NCI-H187 treated with DMSO at 0.1 percent for 48 hours (cell line): ENCODE data around the gene CCAR1.
"Not testable (repeated sequence)": the region's sequence is repeated elsewhere in the genome, so short reads cannot be mapped to it uniquely, and the experiment has no call there.

Source experiments
- DNase-seq: peaks from one replicate; lab custom pipeline; 2025; lab: John Stamatoyannopoulos, UW

Gene CCAR1

DNA sequence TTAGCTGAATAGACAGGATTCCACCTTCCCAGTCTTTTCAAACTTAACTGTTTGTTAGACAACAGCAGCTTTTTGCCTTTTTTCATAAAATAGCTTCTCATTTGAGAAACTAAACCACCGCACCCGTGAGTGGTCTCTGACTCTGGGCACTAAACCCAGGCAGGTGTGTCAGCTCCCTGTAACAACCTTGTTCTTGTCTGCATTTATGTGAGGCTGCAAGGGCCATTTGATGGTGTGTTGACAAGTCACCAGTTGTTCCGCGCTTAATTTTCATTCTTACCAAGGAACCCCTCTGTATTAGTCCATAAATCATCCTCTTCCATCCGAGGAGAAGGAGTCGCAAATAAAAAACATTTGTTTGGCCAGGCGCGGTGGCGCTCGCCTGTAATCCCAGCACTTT is 107.8 kb downstream of the CCAR1 start:
- no peak for DNase-seq

DNA sequence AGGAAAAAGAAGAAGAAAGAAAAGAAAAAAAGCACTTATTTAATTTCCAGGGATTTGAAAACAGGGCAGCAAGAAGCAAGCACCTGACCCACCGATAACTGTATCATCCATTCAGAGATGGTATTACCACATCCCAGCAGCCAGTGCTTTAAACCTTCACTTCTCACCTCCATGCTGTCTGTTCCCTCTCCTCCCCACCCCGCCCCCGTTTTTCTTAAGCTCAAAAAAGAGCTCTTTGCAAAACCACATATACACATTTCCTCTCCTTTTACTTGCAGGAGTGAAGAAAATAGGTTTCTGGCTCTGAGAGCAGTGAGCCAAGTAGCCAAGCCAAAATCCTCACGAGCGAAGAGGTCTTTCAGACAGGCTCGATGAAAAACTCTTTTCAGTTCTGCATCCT is 108.5 kb downstream of the CCAR1 start:
- no peak for DNase-seq

DNA sequence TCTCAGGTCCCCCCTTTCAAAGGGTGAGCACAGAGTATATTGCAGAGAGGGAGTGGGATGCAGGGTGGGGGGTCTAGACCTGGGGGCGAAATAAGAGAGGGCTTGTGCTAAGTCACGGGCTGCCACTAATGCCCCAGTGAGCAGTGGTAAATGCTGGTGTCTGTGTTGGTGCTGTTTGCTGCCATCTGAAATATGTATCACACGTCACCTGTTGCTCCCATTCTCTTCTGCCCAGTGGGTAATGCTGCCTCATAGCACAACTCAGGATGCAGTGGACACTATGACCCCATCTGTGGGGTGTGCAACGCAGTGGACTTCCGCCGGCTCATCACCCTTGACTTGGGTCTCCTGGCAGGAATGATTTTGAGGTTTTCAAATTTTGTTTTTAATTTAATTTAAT is 108.9 kb downstream of the CCAR1 start:
- no peak for DNase-seq

DNA sequence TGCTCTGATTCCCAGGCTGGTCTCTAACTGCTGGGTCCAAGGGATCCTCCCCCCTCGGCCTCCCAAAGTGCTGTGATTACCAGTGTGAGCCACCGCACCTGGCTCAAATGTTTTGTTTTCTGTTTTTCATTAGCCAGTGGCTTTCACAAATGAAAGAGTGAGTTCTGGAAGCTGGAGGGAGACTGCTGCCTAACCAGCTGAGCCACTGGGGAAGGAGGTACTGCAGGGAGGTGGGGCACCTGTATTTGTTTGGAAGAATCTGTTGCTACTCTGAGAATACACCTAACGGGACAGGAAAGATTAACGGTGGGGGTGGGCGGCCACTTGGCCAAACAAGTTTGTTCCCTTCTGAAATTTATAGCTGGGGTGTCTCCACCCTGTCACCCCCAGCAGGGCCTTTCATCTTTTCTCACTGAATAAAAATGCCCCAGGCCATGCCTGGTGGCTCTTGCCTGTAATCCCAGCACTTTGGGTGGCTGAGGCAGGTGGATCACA is 111.0 kb downstream of the CCAR1 start:
- no peak for DNase-seq

DNA sequence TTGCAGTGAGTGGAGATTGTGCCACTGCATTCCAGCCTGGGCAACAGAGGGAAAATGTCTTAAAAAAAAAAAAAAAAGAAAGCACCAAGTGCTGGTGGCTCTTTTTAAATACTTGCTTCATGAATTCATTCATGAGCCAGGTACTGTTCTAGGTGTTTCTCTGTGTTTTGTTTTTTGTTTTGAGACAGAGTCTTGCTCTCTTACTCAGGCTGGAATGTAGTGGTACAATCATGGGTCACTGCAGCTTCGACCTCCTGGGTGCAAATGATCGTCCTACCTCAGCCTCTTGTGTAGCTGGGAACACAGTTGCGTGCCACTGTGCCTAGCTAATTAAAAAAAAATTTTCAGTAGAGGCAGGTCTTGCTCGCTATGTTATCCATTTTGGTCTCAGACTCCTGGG is 111.6 kb downstream of the CCAR1 start:
- DNase-seq, result no peak

DNA sequence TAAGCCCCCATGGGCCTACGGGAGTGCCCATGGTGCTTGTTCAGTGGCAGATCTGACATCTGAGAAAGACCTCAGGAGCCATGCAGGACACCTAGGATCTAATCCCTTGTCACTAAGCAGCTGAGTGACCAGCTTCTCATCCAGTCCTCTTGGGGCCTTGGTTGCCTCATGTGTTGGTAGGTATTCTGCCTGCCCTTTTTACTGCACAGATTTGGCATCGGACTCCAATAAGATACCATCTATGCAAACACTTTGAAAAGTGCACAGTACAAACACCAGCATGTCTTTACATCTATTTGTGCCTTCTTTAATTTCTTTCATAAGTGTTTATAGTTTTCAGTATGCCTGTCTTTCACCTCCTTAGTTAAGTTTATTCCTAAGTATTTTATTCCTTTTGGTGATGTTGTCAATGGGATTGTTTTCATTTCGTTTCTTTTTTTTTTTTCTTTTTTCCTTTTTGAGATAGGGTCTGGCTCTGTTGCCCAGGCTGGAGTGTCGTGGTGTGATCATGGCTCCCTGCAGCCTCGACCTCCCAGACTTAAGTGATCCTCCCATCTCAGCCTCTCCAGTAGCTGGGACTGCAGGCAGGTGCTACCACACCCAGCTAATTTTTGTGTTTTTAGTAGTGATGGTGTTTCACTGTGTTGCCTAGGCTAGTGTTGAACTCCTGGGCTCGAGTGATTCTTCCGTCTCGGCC is 116.7 kb downstream of the CCAR1 start:
- DNase-seq, result no peak

DNA sequence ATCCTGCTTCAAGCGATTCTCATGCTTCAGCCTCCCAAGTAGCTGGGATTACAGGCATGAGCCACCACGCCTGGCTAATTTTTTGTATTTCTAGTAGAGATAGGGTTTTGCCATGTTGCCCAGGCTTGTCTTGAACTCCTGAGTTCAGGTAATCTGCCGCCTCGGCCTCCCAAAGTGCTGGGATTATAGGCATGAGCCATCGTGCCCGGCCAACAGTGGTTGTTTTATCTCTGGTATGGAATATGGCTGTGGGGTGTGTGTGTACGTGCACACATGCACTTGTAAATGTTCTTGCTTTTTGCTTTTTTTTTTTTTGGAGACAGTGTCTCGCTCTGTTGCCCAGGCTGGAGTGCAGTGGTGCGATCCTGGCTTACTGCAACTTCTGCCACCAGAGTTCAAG is 119.6 kb downstream of the CCAR1 start:
- DNase-seq, result not testable (repeated sequence)
